Measurements from ENCODE around the gene BRINP2.

BRINP2 gene

DNA sequence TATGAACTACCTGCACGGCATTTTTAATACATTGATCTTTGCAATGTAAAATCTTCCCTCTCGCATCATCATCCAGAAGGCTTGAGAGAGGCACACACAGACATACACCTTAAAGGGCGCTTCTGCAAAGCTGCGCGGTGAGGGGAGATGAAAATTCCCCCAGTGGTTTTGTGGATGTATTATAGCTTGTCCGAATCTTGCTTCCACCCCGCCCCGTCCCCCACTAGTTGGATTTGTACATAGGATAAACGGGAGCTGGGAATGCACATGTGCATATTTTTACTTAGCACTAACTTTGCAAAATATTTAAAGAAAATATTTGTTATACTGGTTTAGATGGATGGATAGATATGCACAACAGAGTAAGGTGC lies 5.7 kb upstream of the BRINP2 start:
- no peak for DNase-seq

GRCh38 chr1:177171536-177172123 lies 872 bp downstream of the BRINP2 start:
- no peak for DNase-seq

DNA sequence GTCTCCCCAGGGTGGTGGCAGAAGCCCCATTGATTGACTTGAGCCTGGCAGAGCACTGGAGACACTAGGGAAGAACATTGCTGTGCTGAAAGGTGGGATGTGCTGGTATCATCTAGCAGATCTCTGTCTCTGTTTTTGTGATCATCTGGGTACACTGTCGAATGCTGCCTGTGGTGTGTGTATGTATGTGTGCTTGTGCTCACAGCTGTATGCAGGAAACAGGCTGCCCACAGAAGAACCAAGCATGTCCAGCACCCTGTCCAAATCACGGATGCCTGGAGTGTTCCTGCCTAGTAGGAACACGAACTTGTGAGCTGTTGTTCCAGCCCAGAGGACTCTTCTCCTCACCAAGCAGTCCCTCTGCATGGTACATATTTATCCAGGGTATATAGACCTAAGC lies 1.5 kb downstream of the BRINP2 start:
- no peak for DNase-seq

- DNase-seq, result no peak
Measured at GRCh38 chr1:177172866-177173265, 2.1 kb downstream of the BRINP2 start.

GRCh38 chr1:177173976-177174375 lies 3.2 kb downstream of the BRINP2 start:
- DNase-seq, result no peak

GRCh38 chr1:177174921-177175634 lies 4.3 kb downstream of the BRINP2 start:
- DNase-seq, result no peak

GRCh38 chr1:177181280-177181630 lies 10.5 kb downstream of the BRINP2 start:
- DNase-seq, result no peak

DNA sequence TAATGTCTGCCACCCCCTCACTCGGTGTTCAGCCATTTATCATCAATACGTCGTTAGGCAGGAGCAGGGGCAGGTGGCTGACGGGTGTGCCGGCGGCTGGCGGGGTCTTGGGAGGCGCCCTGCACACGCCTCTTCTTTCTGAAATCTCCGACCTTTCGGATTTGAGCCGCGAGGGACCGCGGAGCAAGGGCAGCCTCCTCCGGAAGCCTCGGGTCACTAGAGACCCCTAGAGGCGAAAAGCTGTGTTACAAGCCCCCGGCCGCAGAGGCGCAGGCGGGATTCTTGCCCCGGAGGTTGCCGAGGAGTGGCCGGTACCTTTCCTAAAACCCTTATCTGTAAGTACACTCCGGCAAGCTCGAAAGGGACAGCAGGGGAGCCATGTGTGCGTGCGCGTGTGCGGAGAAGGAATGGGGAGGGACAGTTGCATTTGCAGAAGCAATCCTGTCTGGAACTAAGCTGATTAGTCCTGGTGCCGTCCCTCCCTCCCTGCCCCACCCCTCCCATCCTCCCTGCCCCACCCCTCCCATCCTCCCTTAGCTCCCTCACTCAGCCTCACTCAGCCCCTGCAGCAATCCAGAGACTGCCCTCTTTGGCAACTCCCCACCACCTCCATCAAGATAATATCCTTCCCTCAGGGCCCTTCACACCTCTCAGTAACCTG lies 11.0 kb downstream of the BRINP2 start:
- no peak for DNase-seq

GRCh38 chr1:177183836-177184235 lies 13.1 kb downstream of the BRINP2 start:
- DNase-seq, result no peak

DNA sequence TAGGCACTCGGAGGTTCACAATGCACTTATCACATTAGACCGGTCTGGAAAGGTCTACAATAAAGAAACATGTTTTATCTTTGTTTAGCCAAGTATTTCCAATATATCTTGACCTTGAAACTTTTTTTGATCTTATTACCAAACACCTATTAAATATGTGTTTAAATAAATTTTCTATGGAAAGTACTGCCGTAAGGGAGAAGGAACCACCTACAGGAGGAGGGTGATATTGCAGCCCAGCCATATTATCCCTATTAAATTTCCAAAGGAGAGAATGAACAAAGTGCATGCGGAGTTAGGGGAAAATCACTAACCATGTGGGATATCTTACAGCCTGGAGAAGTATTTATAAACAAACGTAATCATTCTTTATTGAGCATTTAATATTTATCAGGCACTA lies 14.5 kb downstream of the BRINP2 start:
- DNase-seq, result no peak

DNA sequence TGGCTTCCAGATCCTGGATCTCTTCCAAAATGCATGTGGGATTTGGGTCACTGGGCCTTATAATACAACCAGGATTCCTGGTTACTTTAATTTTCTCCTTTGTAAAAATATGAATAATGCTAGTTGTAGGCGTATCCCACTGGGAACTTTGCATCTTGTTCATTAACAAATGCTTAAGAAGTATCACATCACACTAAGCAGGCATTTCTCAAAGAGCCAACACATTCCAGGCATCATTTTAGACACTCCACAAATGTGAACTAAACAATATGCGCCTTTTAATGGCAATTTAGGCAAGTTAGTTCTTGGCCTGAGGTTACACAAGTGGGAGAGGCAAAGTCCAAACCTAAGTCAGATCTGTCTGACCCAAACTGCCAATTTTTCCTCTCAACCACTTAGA lies 15.9 kb downstream of the BRINP2 start:
- DNase-seq, result no peak

GRCh38 chr1:177190308-177190970 lies 19.7 kb downstream of the BRINP2 start:
- DNase-seq, result no peak

DNA sequence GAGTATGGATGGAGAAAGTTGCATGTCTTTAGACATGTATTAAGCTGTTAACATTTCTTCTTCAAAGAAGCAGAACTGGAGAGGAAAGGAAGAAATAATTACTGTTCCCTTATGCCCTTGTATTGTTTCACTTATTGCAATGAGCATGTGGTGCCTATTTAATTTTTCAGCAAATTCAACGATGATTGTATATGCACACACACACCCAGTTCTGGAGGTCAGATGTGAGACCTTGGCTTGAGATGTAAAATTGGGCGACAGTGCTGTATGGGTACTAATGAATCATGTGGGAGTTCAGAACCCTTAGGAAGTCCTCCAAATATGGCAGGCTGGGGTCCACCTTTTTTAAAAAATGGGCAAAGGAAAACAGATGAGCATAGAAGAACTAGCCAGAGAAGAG lies 27.5 kb downstream of the BRINP2 start:
- DNase-seq, result no peak

- no peak for DNase-seq
Measured at GRCh38 chr1:177200290-177200689, 29.5 kb downstream of the BRINP2 start.

DNA sequence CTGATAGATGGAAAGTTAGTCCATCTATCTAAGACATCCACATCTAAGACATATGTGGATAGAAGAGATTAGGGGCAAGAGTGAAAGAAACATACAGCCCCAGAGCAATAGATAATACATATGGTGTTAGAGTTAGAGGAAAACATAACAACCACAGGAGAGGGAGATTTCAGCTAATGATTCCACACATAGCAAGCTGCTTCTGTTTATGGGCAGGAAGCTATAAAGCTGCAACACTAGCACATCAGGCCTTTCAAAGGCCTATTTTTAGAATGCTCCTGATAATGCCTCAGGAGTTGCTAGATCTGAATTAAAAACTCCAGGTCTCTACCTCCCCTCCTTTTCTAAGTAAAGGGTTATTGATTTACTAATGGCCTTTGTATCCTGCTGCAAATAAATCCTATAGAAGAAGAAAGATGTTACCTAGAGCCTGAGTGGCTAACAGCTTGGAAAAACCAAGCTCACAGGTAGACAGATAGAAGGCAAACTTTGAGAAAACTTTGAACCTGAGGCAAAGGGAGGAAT lies 36.1 kb downstream of the BRINP2 start:
- DNase-seq, result no peak

GRCh38 chr1:177208920-177209319 lies 38.2 kb downstream of the BRINP2 start:
- no peak for DNase-seq

GRCh38 chr1:177209357-177209756 lies 38.6 kb downstream of the BRINP2 start:
- no peak for DNase-seq

GRCh38 chr1:177210071-177210470 lies 39.3 kb downstream of the BRINP2 start:
- no peak for DNase-seq

DNA sequence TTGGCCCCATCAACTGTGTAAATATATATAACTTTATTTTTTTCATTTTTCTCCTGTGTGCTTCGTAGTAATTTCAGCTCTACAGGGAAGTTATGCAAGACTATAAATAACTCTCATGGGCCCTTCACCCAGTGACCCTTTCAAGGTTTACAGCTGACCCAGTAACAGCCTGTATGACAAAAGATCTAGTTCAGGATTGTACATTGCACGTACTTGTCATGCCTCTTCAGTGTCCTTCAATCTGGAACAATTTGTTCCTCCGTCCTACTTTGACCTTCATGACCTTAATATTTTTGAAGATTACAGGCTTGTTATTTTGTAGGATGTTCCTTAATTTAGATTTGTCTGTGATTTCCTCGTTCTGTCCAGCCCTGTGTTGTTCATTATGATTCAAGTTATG lies 40.5 kb downstream of the BRINP2 start:
- no peak for DNase-seq

GRCh38 chr1:177216587-177217202 lies 45.9 kb downstream of the BRINP2 start:
- no peak for DNase-seq

GRCh38 chr1:177219554-177220458 lies 49.0 kb downstream of the BRINP2 start:
- no peak for DNase-seq

- no peak for DNase-seq
Measured at GRCh38 chr1:177223359-177223758, 52.6 kb downstream of the BRINP2 start.
